NCI-H524 treated with DMSO at 0.1 percent for 48 hours (cell line): ENCODE results near the gene MYL1.

Experiments used
- DNase-seq: peaks from one replicate; lab custom pipeline; 2025; lab: John Stamatoyannopoulos, UW

Gene MYL1

GRCh38 chr2:210315015-210315788, at the start of gene MYL1:
MYL1 (minus strand) TSS chr2:210315174; CDS start chr2:210315042, 132 bp downstream.
- no peak for DNase-seq

DNA sequence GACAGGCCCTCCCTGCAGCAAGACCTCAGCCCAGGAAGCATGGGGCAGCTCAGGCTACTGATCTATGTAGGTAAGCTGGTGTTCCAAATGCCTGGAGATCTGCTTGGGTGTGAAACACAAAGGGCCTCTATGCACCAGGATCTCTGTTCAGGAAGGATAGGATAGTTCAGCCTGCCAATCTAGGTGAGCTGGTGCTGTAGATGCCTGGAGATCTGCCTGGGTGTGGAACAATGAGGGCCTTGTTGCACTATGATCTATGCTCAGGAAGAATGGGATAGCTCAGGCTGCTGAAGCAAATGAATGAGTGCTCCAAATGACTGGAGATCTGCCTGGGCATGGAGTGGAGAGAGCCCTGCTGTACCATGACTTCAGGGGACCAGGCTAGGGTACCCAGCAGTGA, 48.9 kb upstream of the MYL1 start:
- DNase-seq, result no peak

GRCh38 chr2:210363261-210363660, 48.3 kb upstream of the MYL1 start:
- DNase-seq, result peak; percentile 20

DNA sequence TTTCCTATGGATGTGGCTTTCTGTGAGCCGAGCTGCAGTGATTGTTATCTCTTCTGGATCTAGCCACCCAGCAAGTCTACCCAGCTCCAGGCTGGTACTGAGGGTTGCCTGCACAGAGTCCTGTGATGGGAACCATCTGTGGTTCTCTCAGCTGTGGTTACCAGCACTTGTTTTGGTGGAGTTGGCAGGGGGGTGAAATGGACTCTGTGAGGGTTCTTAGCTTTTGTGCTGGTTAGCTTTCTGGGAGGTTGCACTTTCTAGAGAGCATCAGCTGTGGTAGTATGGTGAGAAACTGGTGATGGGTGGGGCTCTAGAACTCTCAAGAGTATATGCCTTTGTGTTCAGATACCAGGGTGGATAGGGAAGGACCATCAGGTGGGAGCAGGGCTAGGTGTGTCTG, 45.4 kb upstream of the MYL1 start:
- DNase-seq, result no peak

GRCh38 chr2:210356944-210357343, 42.0 kb upstream of the MYL1 start:
- DNase-seq, result no peak

DNA sequence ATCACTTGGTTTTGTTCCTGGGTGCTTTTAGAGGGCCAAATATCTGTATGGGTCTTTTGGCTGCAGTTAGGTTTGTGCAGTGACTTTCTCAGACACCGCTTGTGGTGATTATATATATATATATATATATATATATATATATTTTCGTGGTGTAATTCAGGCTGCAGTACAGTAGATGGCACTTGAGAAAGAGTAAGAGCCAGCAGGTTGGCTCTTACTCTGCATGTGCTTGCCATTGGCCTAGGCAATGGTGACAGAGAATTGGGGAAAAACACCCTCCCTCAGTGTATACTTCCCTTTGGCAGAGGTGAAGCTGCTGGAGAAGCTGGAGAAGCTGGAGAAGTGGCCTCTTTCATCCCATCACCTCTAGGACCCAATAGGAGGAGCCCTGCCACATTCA, 22.2 kb upstream of the MYL1 start:
- DNase-seq, result no peak

GRCh38 chr2:210324906-210325305, 9.9 kb upstream of the MYL1 start:
- no peak for DNase-seq

- no peak for DNase-seq
These were observed 9.5 kb upstream of the MYL1 start for GRCh38 chr2:210324458-210324857.

- DNase-seq, result no peak
These were observed 8.0 kb upstream of the MYL1 start for GRCh38 chr2:210323003-210323402.

DNA sequence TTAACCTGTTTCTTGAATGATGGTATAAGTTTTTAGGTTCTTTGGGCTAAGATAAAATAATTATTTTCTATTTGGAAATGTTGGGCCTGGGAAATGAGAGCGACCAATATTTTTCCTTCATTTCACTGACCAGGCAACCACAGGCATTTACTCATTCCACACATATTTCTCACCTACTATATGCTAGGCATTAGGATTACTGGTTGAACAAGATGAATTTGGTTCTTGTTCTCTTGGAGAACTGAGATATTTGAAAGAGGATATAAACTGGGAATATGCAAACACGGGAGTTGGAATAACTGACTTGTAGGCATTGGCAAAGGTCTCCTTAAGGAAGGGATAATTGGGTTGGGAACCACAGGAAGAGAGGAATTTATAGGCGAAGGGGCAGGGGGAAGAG, 3.9 kb upstream of the MYL1 start:
- no peak for DNase-seq

DNA sequence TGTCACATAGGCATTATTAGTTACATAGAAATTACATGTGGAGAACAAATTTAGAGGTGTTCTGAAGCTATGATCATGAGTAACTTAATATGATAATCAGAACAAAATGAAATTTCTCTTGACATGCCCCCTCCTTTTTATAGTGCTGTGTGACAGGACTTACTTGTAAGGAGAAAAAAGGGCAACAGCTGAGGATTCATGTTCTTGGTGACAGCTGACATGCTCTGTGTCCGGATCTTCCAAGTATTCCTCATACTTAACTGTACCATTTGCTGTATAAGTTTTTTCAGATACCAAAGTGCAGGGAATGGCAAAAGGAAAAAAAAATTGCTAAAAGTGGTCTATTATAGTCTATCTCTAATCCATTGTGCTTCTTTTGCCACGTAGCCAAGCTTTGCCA, 3.5 kb upstream of the MYL1 start:
- DNase-seq, result no peak

DNA sequence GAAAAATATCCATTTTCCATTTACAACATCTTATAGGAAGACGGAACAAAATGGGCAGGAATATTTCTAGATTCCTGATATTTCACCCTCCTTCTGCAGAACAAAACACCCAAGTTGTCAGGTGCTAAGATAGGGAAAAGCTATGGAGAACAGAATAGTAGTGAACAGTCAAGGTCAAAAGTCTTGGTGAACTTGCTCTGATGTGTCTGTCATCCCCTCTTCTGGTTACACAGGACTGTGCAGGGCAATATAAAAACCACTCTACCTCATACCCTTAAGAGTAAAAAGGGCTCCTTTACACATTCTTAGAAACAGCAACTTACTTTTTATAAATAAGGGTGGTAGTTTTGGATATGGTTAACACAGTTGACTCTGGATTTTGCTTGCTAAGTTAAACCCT, 4.4 kb downstream of the MYL1 start:
- DNase-seq, result no peak

DNA sequence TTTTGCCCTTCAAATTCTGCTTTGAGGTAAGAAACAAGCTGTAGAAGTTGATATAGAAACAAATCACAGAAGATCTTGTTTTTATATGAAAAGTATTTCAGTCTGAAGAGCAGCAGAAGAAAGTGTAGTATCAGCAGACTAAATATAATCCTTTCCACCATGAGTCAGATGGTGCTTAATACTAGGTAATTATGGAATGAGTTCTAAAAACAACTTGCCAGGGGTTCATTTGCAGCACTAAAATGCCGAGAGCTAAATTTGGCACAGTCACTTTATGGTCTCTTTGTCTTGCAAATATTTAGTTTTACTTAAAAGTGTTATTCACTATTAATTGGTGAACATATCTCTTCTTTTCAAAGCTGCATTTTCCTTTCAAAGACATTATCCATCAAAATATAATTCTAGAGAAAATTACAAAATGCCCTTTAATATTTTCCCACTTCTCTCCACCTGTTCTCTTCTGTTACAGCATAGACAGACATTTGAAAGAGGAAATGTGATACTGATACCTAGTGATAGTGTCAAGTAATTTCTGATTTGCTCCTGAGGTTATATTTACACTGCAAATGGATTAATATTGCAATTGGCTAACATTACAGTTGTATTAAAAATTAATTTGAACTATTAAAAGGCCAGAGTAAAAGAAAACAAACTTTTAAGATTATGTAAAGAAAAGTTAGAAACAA, 5.3 kb downstream of the MYL1 start:
- peak; percentile 49 for DNase-seq

DNA sequence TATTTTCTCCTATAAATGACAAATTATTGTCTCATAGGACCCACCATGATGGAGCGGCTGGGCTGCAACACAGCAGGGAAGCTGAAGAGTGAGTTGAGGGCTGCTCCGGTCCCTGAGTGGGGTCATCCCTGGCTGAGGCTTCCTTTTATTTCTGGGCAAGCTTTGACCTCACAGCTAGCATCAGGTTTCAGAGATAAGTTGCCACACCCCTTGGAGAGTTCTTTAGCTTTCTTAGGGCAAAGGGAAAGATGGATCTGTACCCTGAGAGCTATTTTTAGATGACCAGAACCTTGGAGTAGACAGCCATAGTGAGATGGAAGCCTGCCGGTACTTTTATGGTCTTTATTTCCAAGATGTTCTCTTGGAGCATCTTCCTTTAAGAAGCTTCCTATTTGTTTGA, 11.5 kb downstream of the MYL1 start:
- no peak for DNase-seq

DNA sequence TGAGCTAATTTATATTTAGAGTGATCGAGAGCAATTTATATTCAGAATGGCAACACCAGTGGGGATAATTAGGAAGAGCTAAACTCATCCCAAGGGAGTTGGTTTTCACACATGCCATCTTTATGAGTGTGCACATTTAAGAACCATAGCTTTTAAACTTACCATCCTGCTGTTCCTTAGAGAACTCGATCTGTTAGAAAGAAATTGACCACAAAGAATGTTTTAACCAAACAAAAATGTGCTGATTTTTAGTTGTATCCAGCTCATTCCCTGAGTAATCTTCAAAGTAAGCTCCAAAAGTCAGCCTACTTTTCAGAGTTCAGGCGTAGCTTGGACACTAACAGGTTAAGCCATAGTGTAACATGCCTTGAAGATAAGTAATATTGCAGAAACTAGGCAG, 12.6 kb downstream of the MYL1 start:
- no peak for DNase-seq

- no peak for DNase-seq
These were observed 15.1 kb downstream of the MYL1 start for GRCh38 chr2:210299866-210300373.

GRCh38 chr2:210288408-210288807, 26.6 kb downstream of the MYL1 start:
- peak; percentile 65 for DNase-seq

DNA sequence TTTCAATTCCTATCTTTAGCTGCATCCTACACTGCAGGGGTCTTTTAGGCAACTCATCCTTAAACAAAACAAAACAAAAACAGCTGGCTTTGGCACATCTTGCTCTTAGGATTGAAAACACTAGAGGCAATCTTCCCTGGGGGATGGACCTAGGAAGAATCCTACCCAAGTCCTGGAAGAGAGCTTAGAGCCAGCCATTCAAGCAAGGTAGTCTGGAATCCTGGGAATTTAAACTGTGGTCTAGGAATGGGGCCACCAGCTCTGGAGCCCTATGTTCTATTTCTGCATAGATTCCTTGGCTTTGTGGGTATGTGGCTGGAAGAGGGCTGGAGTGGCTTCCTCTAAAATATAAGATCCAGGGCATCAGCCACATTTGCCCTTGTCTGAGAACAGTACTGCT, 27.7 kb downstream of the MYL1 start:
- DNase-seq, result no peak

DNA sequence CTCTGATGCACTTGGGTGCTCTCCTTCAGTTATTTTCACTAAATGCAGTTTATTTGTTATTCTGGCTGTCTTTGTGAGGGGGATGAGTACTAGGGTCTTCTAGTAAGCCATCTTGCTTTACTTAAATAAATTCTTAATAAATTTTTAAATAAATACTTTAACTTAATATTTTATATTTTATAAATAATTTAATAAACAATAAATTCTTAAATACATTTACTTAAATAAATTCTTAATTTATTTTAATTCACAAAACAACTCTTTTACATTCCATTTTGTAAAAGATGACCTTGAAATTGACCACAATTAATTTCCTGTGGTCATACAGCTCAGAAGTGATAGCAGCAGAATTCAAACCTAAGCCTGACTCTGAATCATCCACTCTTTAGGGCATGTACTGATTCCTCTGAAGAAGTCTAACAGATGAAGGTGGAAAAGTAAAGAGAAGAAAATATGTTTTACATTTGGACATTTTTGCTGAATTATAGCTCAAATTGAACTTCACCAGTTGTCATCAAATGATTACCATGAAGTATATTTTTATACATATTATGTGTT, 28.8 kb downstream of the MYL1 start:
- DNase-seq, result no peak

GRCh38 chr2:210277133-210277532, 37.8 kb downstream of the MYL1 start:
- no peak for DNase-seq

GRCh38 chr2:210271300-210271699, 43.7 kb downstream of the MYL1 start:
- DNase-seq, result no peak

DNA sequence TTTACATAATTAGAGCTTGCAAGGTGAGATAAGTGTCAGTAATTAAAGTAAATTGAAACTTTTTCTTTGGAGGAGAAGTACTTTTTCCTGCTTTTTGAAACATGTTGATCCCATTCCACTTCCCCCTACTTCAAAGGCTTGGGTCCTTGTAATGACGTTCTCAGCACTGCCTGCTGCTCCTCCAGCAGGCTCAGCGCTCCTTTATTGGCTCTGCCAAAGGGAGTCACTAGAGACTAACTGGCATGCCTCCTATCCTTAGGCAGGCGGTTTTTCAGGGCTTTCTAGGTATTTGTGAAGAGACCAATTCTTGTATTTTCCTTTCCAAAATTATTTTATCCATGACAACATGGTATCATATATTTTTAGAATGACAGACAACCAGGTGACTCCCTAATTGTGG, 45.8 kb downstream of the MYL1 start:
- no peak for DNase-seq

DNA sequence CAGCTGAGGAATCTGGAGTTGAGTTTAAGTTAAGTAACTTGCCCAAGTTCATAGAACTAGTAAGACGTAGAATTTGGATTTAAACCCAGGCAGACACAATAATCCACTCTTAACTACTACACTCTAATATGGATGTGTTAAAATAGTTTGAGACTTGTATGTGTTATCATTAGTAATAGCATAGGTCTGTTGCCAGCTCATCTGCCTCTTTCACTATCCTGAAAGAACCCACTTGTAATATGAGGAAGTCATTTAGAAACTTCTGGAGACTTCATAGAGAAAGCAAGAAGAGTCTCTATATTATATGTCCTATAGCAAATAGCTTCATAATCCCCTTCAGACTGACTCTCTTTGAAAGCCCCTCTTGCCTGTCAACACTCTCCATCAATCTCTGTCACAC, 46.7 kb downstream of the MYL1 start:
- no peak for DNase-seq
